HepG2 (cell line): ENCODE results near the gene CPED1. TPM values are rescaled to one million over a fixed set of nuclear protein-coding genes. Genes with fewer than 3 reads are reported as not detected.

ENCODE experiments used
- ATAC-seq: fragments of 200-7000 bp; cut with Tn5 transposase; 3 replicates; pipeline ENCODE4 v1.9.1; 2020; ENCODE audit warnings: mild to moderate bottlenecking, moderate library complexity
- BruUV-seq: library from RNA; stranded (reverse); fragments of 400-500 nt; replicated peaks from 2 replicates; lab custom pipeline; 2021; lab: Mats Ljungman, UMichigan
- CTCF ChIA-PET: fragments of 300-600 bp; formaldehyde crosslinking; extraction: SDS; loops from one replicate; lab custom pipeline; 2021; ENCODE audit warnings: low total read pairs, inconsistent platforms, low intra/inter-chr PET ratio; lab: Yijun Ruan, JAX
- POLR2A ChIA-PET: fragments of 350-600 bp; sonication (Branson Sonifier 250); formaldehyde crosslinking; loops from one replicate; lab custom pipeline; 2020; ENCODE audit warnings: antibody characterized with exemption, inconsistent platforms; lab: Yijun Ruan, JAX
- DNase-seq: peaks from one replicate; pipeline ENCODE4 v3.0.0-alpha.2; 2015; ENCODE audit warnings: low spot score
- FAIRE-seq: peaks from 3 replicates; lab custom pipeline; 2011; peaks lifted over from hg19 to GRCh38; lab: Jason Lieb, UNC
- H2AFZ ChIP-seq: one replicate; pipeline ENCODE4 v1.6.1; 2011; ENCODE audit warnings: low read length, inconsistent platforms
- H3K27ac ChIP-seq: fragments of 300-600 bp; 3 replicates; pipeline ENCODE4 v1.8.0; 2011; ENCODE audit warnings: mixed run types, mild to moderate bottlenecking, mixed read lengths, low read length, inconsistent platforms; ENCODE audit not compliant: insufficient read depth; ENCODE audit errors: extremely low read length
- H3K27me3 ChIP-seq, 2 experiments: fragments of 200-600 bp in 1 of 2; 2 replicates in 1 of 2; 3 replicates in 1 of 2; pipeline versions ENCODE4 v1.6.0 to v1.8.0; 2011; ENCODE audit warnings: low read length in 2 of 2, mild to moderate bottlenecking in 2 of 2, moderate library complexity in 2 of 2, inconsistent platforms in 1 of 2; ENCODE audit not compliant: insufficient read depth in 2 of 2, control insufficient read depth in 1 of 2
- H3K36me3 ChIP-seq, 2 experiments: fragments of 200-600 bp in 1 of 2; replicated peaks in 1 of 2; 2 replicates in 1 of 2; 3 replicates in 1 of 2; pipeline versions ENCODE4 v1.5.1 to v1.8.0; 2011; ENCODE audit warnings: low read length in 2 of 2, inconsistent platforms in 1 of 2; ENCODE audit not compliant: insufficient read depth in 2 of 2, control insufficient read depth in 1 of 2
- H3K4me1 ChIP-seq: 2 replicates; pipeline ENCODE4 v1.5.1; 2012; ENCODE audit warnings: low read length, inconsistent platforms; ENCODE audit not compliant: insufficient read depth
- H3K4me2 ChIP-seq: 2 replicates; pipeline ENCODE4 v1.6.0; 2011; ENCODE audit warnings: low read depth, low read length, inconsistent platforms
- H3K4me3 ChIP-seq, 3 experiments: fragments of 200-600 bp in 1 of 3; sonication (generic), shearing (Covaris generic) in 1 of 3; replicated peaks in 1 of 3; 2 replicates each; pipeline ENCODE4 v1.5.1; 2011 to 2016; ENCODE audit warnings: low read length in 3 of 3, inconsistent platforms in 2 of 3, low read depth in 2 of 3, mild to moderate bottlenecking in 2 of 3, control low read depth in 1 of 3, mixed read lengths in 1 of 3; ENCODE audit not compliant: insufficient read depth in 1 of 3
- H3K79me2 ChIP-seq: one replicate; pipeline ENCODE4 v1.6.1; 2011; ENCODE audit warnings: low read length, inconsistent platforms; ENCODE audit not compliant: insufficient read depth
- H3K9ac ChIP-seq: 2 replicates; pipeline ENCODE4 v1.6.0; 2011; ENCODE audit warnings: mild to moderate bottlenecking, low read depth, low read length, inconsistent platforms; ENCODE audit not compliant: insufficient read depth
- H3K9me3 ChIP-seq: 2 replicates; pipeline ENCODE4 v1.5.1; 2012; ENCODE audit warnings: mild to moderate bottlenecking, low read length
- H4K20me1 ChIP-seq: 2 replicates; pipeline ENCODE4 v1.6.0; 2011; ENCODE audit warnings: inconsistent platforms, mild to moderate bottlenecking, low read length, moderate library complexity; ENCODE audit not compliant: insufficient read depth
- CEBPG ChIP-seq: IDR thresholded peaks from 2 replicates; pipeline ENCODE4 v1.6.1; 2016
- KLF11 ChIP-seq: IDR thresholded peaks from 2 replicates; pipeline ENCODE4 v1.6.1; 2016; ENCODE audit warnings: missing compliant biosample characterization
- KMT2B ChIP-seq: IDR thresholded peaks from 2 replicates; pipeline ENCODE4 v1.6.1; 2016; ENCODE audit warnings: missing genetic modification reagents, missing compliant biosample characterization
- MEIS2 ChIP-seq: sonication (generic); formaldehyde crosslinking; IDR thresholded peaks from 2 replicates; pipeline ENCODE4 v1.9.0; 2021; ENCODE audit warnings: mild to moderate bottlenecking, missing genetic modification reagents
- ONECUT2 ChIP-seq: sonication (generic); formaldehyde crosslinking; IDR thresholded peaks from 2 replicates; pipeline ENCODE4 v1.4.0; 2020; ENCODE audit warnings: missing genetic modification reagents
- REXO4 ChIP-seq: sonication (generic); formaldehyde crosslinking; IDR thresholded peaks from 2 replicates; pipeline ENCODE4 v1.8.0; 2022; ENCODE audit warnings: missing genetic modification reagents, mild to moderate bottlenecking, borderline replicate concordance
- ZBTB25 ChIP-seq: IDR thresholded peaks from 2 replicates; pipeline ENCODE4 v1.6.1; 2018; ENCODE audit warnings: missing genetic modification reagents
- ZFP36L2 ChIP-seq: sonication (generic); formaldehyde crosslinking; IDR thresholded peaks from 2 replicates; pipeline ENCODE4 v1.4.0; 2020; ENCODE audit warnings: missing genetic modification reagents
- ZNF30 ChIP-seq: sonication (generic); formaldehyde crosslinking; IDR thresholded peaks from 2 replicates; pipeline ENCODE4 v1.5.0; 2020; ENCODE audit warnings: mild to moderate bottlenecking, missing genetic modification reagents
- ZNF383 ChIP-seq: sonication (generic); formaldehyde crosslinking; IDR thresholded peaks from 2 replicates; pipeline ENCODE4 v1.4.0; 2020; ENCODE audit warnings: missing genetic modification reagents, mild to moderate bottlenecking, borderline replicate concordance
- ZNF414 ChIP-seq: sonication (generic); formaldehyde crosslinking; IDR thresholded peaks from 2 replicates; pipeline ENCODE4 v1.5.0; 2020; ENCODE audit warnings: missing genetic modification reagents
- WGBS: methylation state at CpG from one replicate; pipeline ENCODE4 v1.1.6; 2017; ENCODE audit warnings: low lambda C conversion rate; 5-methylcytosine and 5-hydroxymethylcytosine counted together
- in situ Hi-C: cut with HindIII; loops from 2 replicates; pipeline ENCODE4 v1.10.0; 2017; ENCODE audit warnings: low pct_unique_long_range_greater_than_20kb; ENCODE audit not compliant: extremely low pct_ligation_motif_present
- intact Hi-C: fragments of 100-400 bp; cut with micrococcal nuclease; formaldehyde crosslinking; loops from one replicate; pipeline ENCODE4 v1.10.0; 2022; ENCODE audit not compliant: unreplicated experiment
- polyA plus RNA-seq, 8 experiments: library from polyadenylated mRNA; depleted of rRNA in 3 of 8; stranded (reverse) in 7 of 8; unstranded in 1 of 8; fragments of >200 nt; fragmentation: Illumina TruSeq in 4 of 8; extraction: Trizol in 4 of 8; gene quantifications; 2 replicates each; pipeline versions ENCODE4 v1.2.1 to v1.2.3, GENCODE V29; 2011 to 2016; ENCODE audit warnings: low read depth in 4 of 8, missing spikeins in 1 of 8, mixed read lengths in 1 of 8; ENCODE audit not compliant: insufficient read depth in 1 of 8
- total RNA-seq, 5 experiments: library from RNA; depleted of rRNA; stranded (reverse); fragments of >200 nt; fragmentation: Illumina TruSeq; extraction: Trizol; gene quantifications; 2 replicates each; pipeline ENCODE4 v1.2.3, GENCODE V29; 2016; ENCODE audit warnings: low read depth in 1 of 5
- TF ChIP-seq, protein P1 (sequence below): sonication (generic); formaldehyde crosslinking; IDR thresholded peaks from 2 replicates; pipeline ENCODE4 v1.9.0; 2021; ENCODE audit warnings: missing genetic modification reagents, mild to moderate bottlenecking, borderline replicate concordance
- TF ChIP-seq, protein P2 (sequence below): sonication (generic); formaldehyde crosslinking; IDR thresholded peaks from 2 replicates; pipeline ENCODE4 v1.4.0; 2020; ENCODE audit warnings: missing genetic modification reagents
- TF ChIP-seq, protein P3 (sequence below): IDR thresholded peaks from 2 replicates; pipeline ENCODE4 v1.6.1; 2018; ENCODE audit warnings: missing genetic modification reagents, mild to moderate bottlenecking, missing compliant biosample characterization
- TF ChIP-seq, protein P4 (sequence below): sonication (generic); formaldehyde crosslinking; conservative IDR thresholded peaks from 2 replicates; pipeline ENCODE4 v1.8.0; 2022; ENCODE audit warnings: low read depth, missing genetic modification reagents

CPED1 gene
- total and polyA plus RNA-seq, 2 of the 13 experiments (the other 11 are each of a cell fraction or from before 2014, with no cell fraction given), result 11.5 to 27.0 TPM

- intact Hi-C loops, result no loop called here
- WGBS, result 3% methylated on average over 2 of the region's 2 CpGs
- H3K36me3 ChIP-seq, result no peaks in the 10 kb centered on the region
Measured at GRCh38 chr7:121012919-121013318, 24.4 kb downstream of the CPED1 start.

More at GRCh38 chr7:121012919-121013318, 24.4 kb downstream of the CPED1 start:
- ATAC-seq (no peak), DNase-seq (no peak), FAIRE-seq (no peak)
- H3K27ac ChIP-seq, result no peak overlapping the region
- no TSS peak for BruUV-seq
- TF ChIP-seq, protein P1, sequence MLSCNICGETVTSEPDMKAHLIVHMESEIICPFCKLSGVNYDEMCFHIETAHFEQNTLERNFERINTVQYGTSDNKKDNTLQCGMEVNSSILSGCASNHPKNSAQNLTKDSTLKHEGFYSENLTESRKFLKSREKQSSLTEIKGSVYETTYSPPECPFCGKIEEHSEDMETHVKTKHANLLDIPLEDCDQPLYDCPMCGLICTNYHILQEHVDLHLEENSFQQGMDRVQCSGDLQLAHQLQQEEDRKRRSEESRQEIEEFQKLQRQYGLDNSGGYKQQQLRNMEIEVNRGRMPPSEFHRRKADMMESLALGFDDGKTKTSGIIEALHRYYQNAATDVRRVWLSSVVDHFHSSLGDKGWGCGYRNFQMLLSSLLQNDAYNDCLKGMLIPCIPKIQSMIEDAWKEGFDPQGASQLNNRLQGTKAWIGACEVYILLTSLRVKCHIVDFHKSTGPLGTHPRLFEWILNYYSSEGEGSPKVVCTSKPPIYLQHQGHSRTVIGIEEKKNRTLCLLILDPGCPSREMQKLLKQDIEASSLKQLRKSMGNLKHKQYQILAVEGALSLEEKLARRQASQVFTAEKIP (CRISPR knock-in tag), result no peak
- TF ChIP-seq ONECUT2 (CRISPR knock-in tag) (no peak), ZBTB25 (CRISPR knock-in tag) (no peak), ZNF414 (CRISPR knock-in tag) (no peak), KLF11 (no peak), CEBPG (CRISPR knock-in tag) (no peak), ZFP36L2 (CRISPR knock-in tag) (no peak), ZNF30 (no peak), MEIS2 (CRISPR knock-in tag) (no peak), REXO4 (no peak), KMT2B (CRISPR knock-in tag) (no peak), ZNF383 (CRISPR knock-in tag) (no peak)
- TF ChIP-seq, protein P2, sequence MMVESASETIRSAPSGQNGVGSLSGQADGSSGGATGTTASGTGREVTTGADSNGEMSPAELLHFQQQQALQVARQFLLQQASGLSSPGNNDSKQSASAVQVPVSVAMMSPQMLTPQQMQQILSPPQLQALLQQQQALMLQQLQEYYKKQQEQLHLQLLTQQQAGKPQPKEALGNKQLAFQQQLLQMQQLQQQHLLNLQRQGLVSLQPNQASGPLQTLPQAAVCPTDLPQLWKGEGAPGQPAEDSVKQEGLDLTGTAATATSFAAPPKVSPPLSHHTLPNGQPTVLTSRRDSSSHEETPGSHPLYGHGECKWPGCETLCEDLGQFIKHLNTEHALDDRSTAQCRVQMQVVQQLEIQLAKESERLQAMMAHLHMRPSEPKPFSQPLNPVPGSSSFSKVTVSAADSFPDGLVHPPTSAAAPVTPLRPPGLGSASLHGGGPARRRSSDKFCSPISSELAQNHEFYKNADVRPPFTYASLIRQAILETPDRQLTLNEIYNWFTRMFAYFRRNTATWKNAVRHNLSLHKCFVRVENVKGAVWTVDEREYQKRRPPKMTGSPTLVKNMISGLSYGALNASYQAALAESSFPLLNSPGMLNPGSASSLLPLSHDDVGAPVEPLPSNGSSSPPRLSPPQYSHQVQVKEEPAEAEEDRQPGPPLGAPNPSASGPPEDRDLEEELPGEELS (CRISPR knock-in tag), result no peak
- TF ChIP-seq, protein P3, sequence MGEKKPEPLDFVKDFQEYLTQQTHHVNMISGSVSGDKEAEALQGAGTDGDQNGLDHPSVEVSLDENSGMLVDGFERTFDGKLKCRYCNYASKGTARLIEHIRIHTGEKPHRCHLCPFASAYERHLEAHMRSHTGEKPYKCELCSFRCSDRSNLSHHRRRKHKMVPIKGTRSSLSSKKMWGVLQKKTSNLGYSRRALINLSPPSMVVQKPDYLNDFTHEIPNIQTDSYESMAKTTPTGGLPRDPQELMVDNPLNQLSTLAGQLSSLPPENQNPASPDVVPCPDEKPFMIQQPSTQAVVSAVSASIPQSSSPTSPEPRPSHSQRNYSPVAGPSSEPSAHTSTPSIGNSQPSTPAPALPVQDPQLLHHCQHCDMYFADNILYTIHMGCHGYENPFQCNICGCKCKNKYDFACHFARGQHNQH (CRISPR knock-in tag), result no peak
- TF ChIP-seq, protein P4, sequence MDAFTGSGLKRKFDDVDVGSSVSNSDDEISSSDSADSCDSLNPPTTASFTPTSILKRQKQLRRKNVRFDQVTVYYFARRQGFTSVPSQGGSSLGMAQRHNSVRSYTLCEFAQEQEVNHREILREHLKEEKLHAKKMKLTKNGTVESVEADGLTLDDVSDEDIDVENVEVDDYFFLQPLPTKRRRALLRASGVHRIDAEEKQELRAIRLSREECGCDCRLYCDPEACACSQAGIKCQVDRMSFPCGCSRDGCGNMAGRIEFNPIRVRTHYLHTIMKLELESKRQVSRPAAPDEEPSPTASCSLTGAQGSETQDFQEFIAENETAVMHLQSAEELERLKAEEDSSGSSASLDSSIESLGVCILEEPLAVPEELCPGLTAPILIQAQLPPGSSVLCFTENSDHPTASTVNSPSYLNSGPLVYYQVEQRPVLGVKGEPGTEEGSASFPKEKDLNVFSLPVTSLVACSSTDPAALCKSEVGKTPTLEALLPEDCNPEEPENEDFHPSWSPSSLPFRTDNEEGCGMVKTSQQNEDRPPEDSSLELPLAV (CRISPR knock-in tag), result no peak
- H2AFZ ChIP-seq, result no peak overlapping the region
- no peaks in the 10 kb centered on the region for H4K20me1 ChIP-seq
- no peak overlapping the region for H3K4me3 ChIP-seq
- H3K4me1 ChIP-seq, result no peaks in the 10 kb centered on the region
- POLR2A ChIA-PET, result no interaction called here
- H3K27me3 ChIP-seq, result no peaks in the 10 kb centered on the region
- no peak overlapping the region for H3K9ac ChIP-seq
- CTCF ChIA-PET, result no interaction called here
- H3K4me2 ChIP-seq, result no peak overlapping the region
- in situ Hi-C loops, result no loop called here
- H3K79me2 ChIP-seq, result no peaks in the 10 kb centered on the region
- H3K9me3 ChIP-seq, result no peaks in the 10 kb centered on the region
